Stimulated activated CD8-positive, alpha-beta memory T cell treated with anti-CD3 and anti-CD28 coated beads, Interleukin-15, amount 100 ng/mL, for 1 hour (primary cell): ENCODE data around the gene HES3.

Experiments
- DNase-seq: peaks from one replicate; pipeline ENCODE4 v3.0.0-alpha.2; 2020; ENCODE audit warnings: low read depth

HES3 gene

GRCh38 chr1:6263716-6264115 lies 19.7 kb downstream of the HES3 start:
- DNase-seq: no peak

- DNase-seq: no peak
Observed at GRCh38 chr1:6265151-6265550, 21.2 kb downstream of the HES3 start.

GRCh38 chr1:6266641-6267040 lies 22.7 kb downstream of the HES3 start:
- DNase-seq: no peak

- DNase-seq: no peak
Observed at GRCh38 chr1:6267686-6268322, 23.8 kb downstream of the HES3 start.

GRCh38 chr1:6268415-6268814 lies 24.4 kb downstream of the HES3 start:
- no peak for DNase-seq

GRCh38 chr1:6269296-6269695 lies 25.3 kb downstream of the HES3 start:
- no peak for DNase-seq

- no peak for DNase-seq
Observed at GRCh38 chr1:6269720-6270400, 25.9 kb downstream of the HES3 start.

- no peak for DNase-seq
Observed at GRCh38 chr1:6270401-6270800, 26.4 kb downstream of the HES3 start.

GRCh38 chr1:6271006-6271405 lies 27.0 kb downstream of the HES3 start:
- no peak for DNase-seq

GRCh38 chr1:6271554-6271953 lies 27.6 kb downstream of the HES3 start:
- no peak for DNase-seq

- DNase-seq: no peak
Observed at GRCh38 chr1:6272452-6272851, 28.5 kb downstream of the HES3 start.

- no peak for DNase-seq
Observed at GRCh38 chr1:6272868-6273267, 28.9 kb downstream of the HES3 start.

GRCh38 chr1:6273380-6273891 lies 29.5 kb downstream of the HES3 start:
- no peak for DNase-seq

GRCh38 chr1:6274102-6274501 lies 30.1 kb downstream of the HES3 start:
- DNase-seq: no peak

- DNase-seq: no peak
Observed at GRCh38 chr1:6274622-6275139, 30.7 kb downstream of the HES3 start.

- no peak for DNase-seq
Observed at GRCh38 chr1:6275826-6276782, 32.1 kb downstream of the HES3 start.

GRCh38 chr1:6276811-6277555 lies 33.0 kb downstream of the HES3 start:
- no peak for DNase-seq

GRCh38 chr1:6278263-6278662 lies 34.3 kb downstream of the HES3 start:
- DNase-seq: no peak

- DNase-seq: no peak
Observed at GRCh38 chr1:6279066-6279465, 35.1 kb downstream of the HES3 start.

GRCh38 chr1:6279613-6280383 lies 35.8 kb downstream of the HES3 start:
- no peak for DNase-seq
